CD14-positive monocyte (primary cell): ENCODE data around the gene PXMP4. TPM values are rescaled to one million over a fixed set of nuclear protein-coding genes. Genes with fewer than 3 reads are reported as not detected.
A peak's percentile ranks its signal among the peaks of the same experiment; 100 is the strongest.

ENCODE experiments used
- DNase-seq, 3 donors: peaks; one replicate each; pipeline ENCODE4 v3.0.0-alpha.2; 2011 to 2022
- H2AFZ ChIP-seq: 2 replicates; pipeline ENCODE4 v1.6.0; 2012; ENCODE audit warnings: mild to moderate bottlenecking, low read depth, low read length, inconsistent platforms; ENCODE audit not compliant: insufficient read depth, poor library complexity, severe bottlenecking
- H3K27ac ChIP-seq, 2 donors: 1 replicate in 1 of 2; 2 replicates in 1 of 2; pipeline ENCODE4 v1.5.1; 2012 to 2013; ENCODE audit warnings: low read length in 2 of 2, control low read depth in 1 of 2, inconsistent platforms in 1 of 2, low read depth in 1 of 2, mild to moderate bottlenecking in 1 of 2
- H3K27me3 ChIP-seq, 2 donors: one replicate each; pipeline versions ENCODE4 v1.6.0 to v1.6.1; 2011 to 2013; ENCODE audit warnings: low read length in 2 of 2; ENCODE audit not compliant: control insufficient read depth in 2 of 2, insufficient read depth in 2 of 2
- H3K36me3 ChIP-seq, 2 donors: replicated peaks in 1 of 2; 1 replicate in 1 of 2; 2 replicates in 1 of 2; pipeline versions ENCODE4 v1.5.1 to v1.6.1; 2012 to 2013; ENCODE audit warnings: low read length in 2 of 2, control low read depth in 1 of 2, inconsistent platforms in 1 of 2, mild to moderate bottlenecking in 1 of 2; ENCODE audit not compliant: insufficient read depth in 2 of 2, control insufficient read depth in 1 of 2
- H3K4me1 ChIP-seq, 2 donors: 1 replicate in 1 of 2; 2 replicates in 1 of 2; pipeline versions ENCODE4 v1.5.1 to v1.6.1; 2012 to 2013; ENCODE audit warnings: low read length in 2 of 2, control low read depth in 1 of 2, inconsistent platforms in 1 of 2, mild to moderate bottlenecking in 1 of 2, moderate library complexity in 1 of 2; ENCODE audit not compliant: insufficient read depth in 2 of 2, control insufficient read depth in 1 of 2
- H3K4me2 ChIP-seq: replicated peaks from 2 replicates; pipeline ENCODE3; 2012; ENCODE audit warnings: low read length, moderate library complexity, mild to moderate bottlenecking; ENCODE audit not compliant: poor library complexity, severe bottlenecking; ENCODE audit errors: extremely low read depth
- H3K4me3 ChIP-seq, 3 experiments: fragments of 200-600 bp in 1 of 3; sonication (generic) in 1 of 3; replicated peaks in 1 of 3; 1 replicate in 2 of 3; 2 replicates in 1 of 3; pipeline ENCODE4 v1.5.1; 2011 to 2013; ENCODE audit warnings: low read length in 3 of 3, mild to moderate bottlenecking in 3 of 3, control low read depth in 2 of 3, low read depth in 2 of 3, inconsistent platforms in 1 of 3, moderate library complexity in 1 of 3
- H3K79me2 ChIP-seq: 2 replicates; pipeline ENCODE4 v1.6.0; 2012; ENCODE audit warnings: mild to moderate bottlenecking, control low read depth, inconsistent platforms, low read length, moderate library complexity; ENCODE audit not compliant: insufficient read depth
- H3K9ac ChIP-seq: 2 replicates; pipeline ENCODE4 v1.6.0; 2017; ENCODE audit warnings: low read length, mild to moderate bottlenecking; ENCODE audit not compliant: insufficient read depth, poor library complexity, severe bottlenecking
- H3K9me3 ChIP-seq, 2 donors: replicated peaks in 1 of 2; 1 replicate in 1 of 2; 2 replicates in 1 of 2; pipeline versions ENCODE4 v1.5.1 to v1.6.1; 2012 to 2013; ENCODE audit warnings: low read length in 2 of 2, control low read depth in 1 of 2; ENCODE audit not compliant: control insufficient read depth in 1 of 2, insufficient read depth in 1 of 2
- H4K20me1 ChIP-seq: 2 replicates; pipeline ENCODE4 v1.6.0; 2012; ENCODE audit warnings: mild to moderate bottlenecking, low read length, control low read depth, moderate library complexity; ENCODE audit not compliant: insufficient read depth
- H3K27ac Mint-ChIP-seq, 7 donors: one replicate each; pipeline ENCODE4 v1.8.0; 2020; ENCODE audit warnings: mild to moderate bottlenecking in 7 of 7, mixed read lengths in 7 of 7, moderate library complexity in 6 of 7, inconsistent platforms in 2 of 7
- H3K27me3 Mint-ChIP-seq, 3 donors: one replicate each; pipeline ENCODE4 v1.8.0; 2021 to 2022; ENCODE audit warnings: low read depth in 3 of 3, mild to moderate bottlenecking in 3 of 3, mixed read lengths in 3 of 3, moderate library complexity in 3 of 3, inconsistent platforms in 1 of 3
- H3K36me3 Mint-ChIP-seq, 2 donors: one replicate each; pipeline ENCODE4 v1.8.0; 2020; ENCODE audit warnings: mixed read lengths in 2 of 2, inconsistent platforms in 1 of 2, mild to moderate bottlenecking in 1 of 2
- H3K4me1 Mint-ChIP-seq: one replicate; pipeline ENCODE4 v1.8.0; 2020; ENCODE audit warnings: mild to moderate bottlenecking, mixed read lengths
- H3K4me3 Mint-ChIP-seq, 2 donors: one replicate each; pipeline ENCODE4 v1.8.0; 2020; ENCODE audit warnings: mild to moderate bottlenecking in 2 of 2, mixed read lengths in 2 of 2, moderate library complexity in 1 of 2
- H3K9me3 Mint-ChIP-seq, 7 donors: one replicate each; pipeline ENCODE4 v1.8.0; 2020 to 2022; ENCODE audit warnings: mixed read lengths in 7 of 7, mild to moderate bottlenecking in 6 of 7, moderate library complexity in 6 of 7, inconsistent platforms in 2 of 7
- CTCF ChIP-seq: fragments of 200-600 bp; IDR thresholded peaks from one replicate; pipeline ENCODE4 v1.8.0; 2022; ENCODE audit warnings: antibody characterized with exemption, mild to moderate bottlenecking
- WGBS: methylation state at CpG from one replicate; pipeline ENCODE4 v1.1.5; 2013; ENCODE audit warnings: missing lambda C conversion rate; ENCODE audit not compliant: insufficient coverage; 5-methylcytosine and 5-hydroxymethylcytosine counted together
- intact Hi-C, 2 donors: fragments of 100-400 bp; cut with micrococcal nuclease; formaldehyde crosslinking; loops; one replicate each; pipeline versions ENCODE4 v1.15.0 to v1.15.1; 2023
- polyA plus RNA-seq, 3 donors: library from polyadenylated mRNA; depleted of rRNA in 1 of 3; unstranded in 2 of 3; stranded (reverse) in 1 of 3; fragments of 300-500 nt in 2 of 3; fragments of >200 nt in 1 of 3; fragmentation: Illumina TruSeq in 2 of 3; gene quantifications; 1 replicate in 2 of 3; 2 replicates in 1 of 3; pipeline ENCODE4 v1.2.3, GENCODE V29; 2012 to 2021

Gene PXMP4
- polyA plus RNA-seq, 3 donors, result 4.9 to 11.4 (median 9.0) TPM

GRCh38 chr20:33653900-33654596, 66.1 kb downstream of the PXMP4 start:
- peaks cover 0 to 2% of the 10 kb centered on the region in 2 donors for H3K36me3 Mint-ChIP-seq
- Histone ChIP-seq H3K4me2 (no peak overlapping the region), H4K20me1 (no peaks in the 10 kb centered on the region), H3K36me3 (no peaks in the 10 kb centered on the region), H3K27me3 (no peaks in the 10 kb centered on the region), H3K27ac (no peak overlapping the region), H2AFZ (no peak overlapping the region), H3K79me2 (no peaks in the 10 kb centered on the region), H3K9ac (no peak overlapping the region), H3K4me3 (no peak overlapping the region), H3K4me1 (no peaks in the 10 kb centered on the region), H3K9me3 (no peaks in the 10 kb centered on the region)
- H3K4me3 Mint-ChIP-seq, result no peak overlapping the region
- H3K9me3 Mint-ChIP-seq, result no peaks in the 10 kb centered on the region
- intact Hi-C loops, result no loop called here
- TF ChIP-seq CTCF, result no peak
- H3K4me1 Mint-ChIP-seq, result peaks cover 6% of the 10 kb centered on the region
- no peak overlapping the region for H3K27ac Mint-ChIP-seq
- WGBS, result 93% methylated on average over 5 of the region's 11 CpGs
- no peak for DNase-seq
- H3K27me3 Mint-ChIP-seq, result peaks cover 1 to 9% (median 2%) of the 10 kb centered on the region in 3 donors

- TF ChIP-seq CTCF, result peak; percentile 69
- no peak overlapping the region for H3K4me3 ChIP-seq
- DNase-seq, result peak in 1 of 3 donors; percentile 23
- H3K4me1 ChIP-seq, result no peaks in the 10 kb centered on the region
- H3K27ac ChIP-seq, result no peak overlapping the region
- H3K9me3 Mint-ChIP-seq, result no peaks in the 10 kb centered on the region
- intact Hi-C loops, result no loop called here
- no peak overlapping the region for H2AFZ ChIP-seq
- no peaks in the 10 kb centered on the region for H3K27me3 ChIP-seq
- no peak overlapping the region for H3K9ac ChIP-seq
- no peaks in the 10 kb centered on the region for H3K36me3 ChIP-seq
- no peaks in the 10 kb centered on the region for H4K20me1 ChIP-seq
- peaks cover 6% of the 10 kb centered on the region for H3K4me1 Mint-ChIP-seq
- no peaks in the 10 kb centered on the region for H3K36me3 Mint-ChIP-seq
- no peak overlapping the region for H3K4me2 ChIP-seq
- H3K27ac Mint-ChIP-seq, result peak overlapping the region in 1 of 7 donors; percentile 11
- peaks cover 1 to 9% (median 2%) of the 10 kb centered on the region in 3 donors for H3K27me3 Mint-ChIP-seq
- no peaks in the 10 kb centered on the region for H3K79me2 ChIP-seq
- no peaks in the 10 kb centered on the region for H3K9me3 ChIP-seq
- no peak overlapping the region for H3K4me3 Mint-ChIP-seq
- 60% methylated on average over 12 of the region's 16 CpGs for WGBS
Measured at GRCh38 chr20:33653218-33653899, 66.8 kb downstream of the PXMP4 start.

Other genes with a start within 250 kb of the PXMP4 start
- 1 to 10 TPM; 1.7 to 9.7 (median 4.9) TPM for gene CBFA2T2, start 230.2 kb downstream of the PXMP4 start, polyA plus RNA-seq
- under 1 TPM in 1 of 3 donors, not detected in 2; 0.13 TPM for gene C20orf144, start 58.0 kb downstream of the PXMP4 start, polyA plus RNA-seq
- 1 to 10 TPM in 2 of 3 donors, under 1 TPM in 1; 0.31 to 1.2 (median 1.1) TPM for gene ACTL10, start 53.4 kb downstream of the PXMP4 start, polyA plus RNA-seq
- 10 to 100 TPM in 1 of 3 donors, 1 to 10 TPM in 2; 1.3 to 12.8 (median 1.8) TPM for gene NECAB3, start 45.9 kb downstream of the PXMP4 start, polyA plus RNA-seq
- 1 to 10 TPM in 1 of 3 donors, under 1 TPM in 1, not detected in 1; 0.17 to 1.1 TPM for gene E2F1, start 33.9 kb downstream of the PXMP4 start, polyA plus RNA-seq
- 10 to 100 TPM in 1 of 3 donors, 1 to 10 TPM in 2; 1.1 to 10.3 (median 2.3) TPM for gene ZNF341, start 11.7 kb upstream of the PXMP4 start, polyA plus RNA-seq
- 100 to 1,000 TPM in 1 of 3 donors, 10 to 100 TPM in 1, 1 to 10 TPM in 1; 7.1 to 181 (median 10.0) TPM for gene CHMP4B, start 91.0 kb upstream of the PXMP4 start, polyA plus RNA-seq